Activated T-helper 2 cell treated with anti-CD3 and anti-CD28 coated beads, Interferon-gamma antibody, Interleukin-2, Interleukin-4, amounts not matched to agents 10 μg/mL and 5 μg/mL and 100 μg/mL, durations not matched to agents 14 hours and 24 hours and 36 hours (primary cell): ENCODE results near the gene CAMTA1. TPM values are rescaled to one million over a fixed set of nuclear protein-coding genes. Genes with fewer than 3 reads are reported as not detected.

Experiments
- DNase-seq: peaks from one replicate; pipeline ENCODE4 v3.0.0; 2021; ENCODE audit warnings: low spot score
- H3K27ac Mint-ChIP-seq: one replicate; pipeline ENCODE4 v1.8.0; 2021; ENCODE audit warnings: mixed read lengths
- H3K27me3 Mint-ChIP-seq: one replicate; pipeline ENCODE4 v1.8.0; 2021; ENCODE audit warnings: low read depth, mixed read lengths
- H3K36me3 Mint-ChIP-seq: one replicate; pipeline ENCODE4 v1.8.0; 2021; ENCODE audit warnings: low read depth, mixed read lengths
- H3K4me1 Mint-ChIP-seq: one replicate; pipeline ENCODE4 v1.8.0; 2021; ENCODE audit warnings: low read depth, mixed read lengths
- H3K4me3 Mint-ChIP-seq: one replicate; pipeline ENCODE4 v1.8.0; 2021; ENCODE audit warnings: low read depth, mild to moderate bottlenecking, moderate library complexity, mixed read lengths
- H3K9me3 Mint-ChIP-seq: one replicate; pipeline ENCODE4 v1.8.0; 2021; ENCODE audit warnings: mixed read lengths
- intact Hi-C: fragments of 100-400 bp; cut with micrococcal nuclease; formaldehyde crosslinking; loops from one replicate; pipeline ENCODE4 v1.15.1; 2023
- total RNA-seq: library from RNA; stranded (reverse); gene quantifications from 2 replicates; pipeline ENCODE4 v1.2.3, GENCODE V29; 2022

The CAMTA1 gene
- total RNA-seq, 1 donor from 2014 or later, result 62.9 TPM

GRCh38 chr1:7507285-7508019 is 722.2 kb downstream of the CAMTA1 start:
- no peaks in the 10 kb centered on the region for H3K9me3 Mint-ChIP-seq
- no peak overlapping the region for H3K27ac Mint-ChIP-seq
- no peaks in the 10 kb centered on the region for H3K4me1 Mint-ChIP-seq
- no peak for DNase-seq
- intact Hi-C loops, result no loop called here
- H3K36me3 Mint-ChIP-seq, result no peaks in the 10 kb centered on the region
- H3K4me3 Mint-ChIP-seq, result no peak overlapping the region
- no peaks in the 10 kb centered on the region for H3K27me3 Mint-ChIP-seq

GRCh38 chr1:7508052-7508933 is 723.0 kb downstream of the CAMTA1 start:
- intact Hi-C loops, result no loop called here
- Mint-ChIP-seq H3K9me3 (no peaks in the 10 kb centered on the region), H3K27ac (no peak overlapping the region), H3K4me3 (no peak overlapping the region), H3K27me3 (no peaks in the 10 kb centered on the region), H3K4me1 (no peaks in the 10 kb centered on the region), H3K36me3 (no peaks in the 10 kb centered on the region)
- no peak for DNase-seq

- Mint-ChIP-seq H3K9me3 (no peaks in the 10 kb centered on the region), H3K27me3 (no peaks in the 10 kb centered on the region), H3K27ac (no peak overlapping the region), H3K36me3 (no peaks in the 10 kb centered on the region), H3K4me3 (no peak overlapping the region), H3K4me1 (no peaks in the 10 kb centered on the region)
- DNase-seq, result no peak
- intact Hi-C loops, result no loop called here
Measured at GRCh38 chr1:7508934-7509519, 723.8 kb downstream of the CAMTA1 start.

GRCh38 chr1:7509598-7509997 is 724.3 kb downstream of the CAMTA1 start:
- Mint-ChIP-seq H3K27ac (no peak overlapping the region), H3K4me1 (no peaks in the 10 kb centered on the region), H3K9me3 (no peaks in the 10 kb centered on the region), H3K27me3 (no peaks in the 10 kb centered on the region), H3K4me3 (no peak overlapping the region), H3K36me3 (no peaks in the 10 kb centered on the region)
- no peak for DNase-seq
- intact Hi-C loops, result no loop called here

- no peaks in the 10 kb centered on the region for H3K36me3 Mint-ChIP-seq
- no peaks in the 10 kb centered on the region for H3K4me1 Mint-ChIP-seq
- H3K27ac Mint-ChIP-seq, result no peak overlapping the region
- H3K4me3 Mint-ChIP-seq, result no peak overlapping the region
- no peak for DNase-seq
- intact Hi-C loops, result no loop called here
- no peaks in the 10 kb centered on the region for H3K27me3 Mint-ChIP-seq
- no peaks in the 10 kb centered on the region for H3K9me3 Mint-ChIP-seq
Measured at GRCh38 chr1:7510389-7510931, 725.2 kb downstream of the CAMTA1 start.

- H3K27ac Mint-ChIP-seq, result no peak overlapping the region
- H3K4me3 Mint-ChIP-seq, result no peak overlapping the region
- no peaks in the 10 kb centered on the region for H3K9me3 Mint-ChIP-seq
- H3K36me3 Mint-ChIP-seq, result no peaks in the 10 kb centered on the region
- no peaks in the 10 kb centered on the region for H3K4me1 Mint-ChIP-seq
- H3K27me3 Mint-ChIP-seq, result no peaks in the 10 kb centered on the region
- intact Hi-C loops, result loop anchor here (1.0 kb wide), 1 partner anchor 28 kb away; no protein-coding TSS in a partner anchor
- DNase-seq, result no peak
Measured at GRCh38 chr1:7511381-7511780, 726.1 kb downstream of the CAMTA1 start.

GRCh38 chr1:7513081-7513480 is 727.8 kb downstream of the CAMTA1 start:
- Mint-ChIP-seq H3K36me3 (no peaks in the 10 kb centered on the region), H3K4me3 (no peak overlapping the region), H3K4me1 (no peaks in the 10 kb centered on the region), H3K27me3 (no peaks in the 10 kb centered on the region), H3K27ac (no peak overlapping the region), H3K9me3 (no peaks in the 10 kb centered on the region)
- intact Hi-C loops, result no loop called here
- no peak for DNase-seq

- Mint-ChIP-seq H3K4me1 (no peaks in the 10 kb centered on the region), H3K9me3 (no peaks in the 10 kb centered on the region), H3K36me3 (no peaks in the 10 kb centered on the region), H3K27ac (no peak overlapping the region), H3K4me3 (no peak overlapping the region), H3K27me3 (peaks cover 3% of the 10 kb centered on the region)
- DNase-seq, result no peak
- intact Hi-C loops, result no loop called here
Measured at GRCh38 chr1:7515175-7515574, 729.9 kb downstream of the CAMTA1 start.

GRCh38 chr1:7515904-7516303 is 730.6 kb downstream of the CAMTA1 start:
- intact Hi-C loops, result no loop called here
- Mint-ChIP-seq H3K27me3 (peaks cover 3% of the 10 kb centered on the region), H3K9me3 (peaks cover 3% of the 10 kb centered on the region), H3K4me3 (no peak overlapping the region), H3K4me1 (no peaks in the 10 kb centered on the region), H3K36me3 (no peaks in the 10 kb centered on the region), H3K27ac (no peak overlapping the region)
- no peak for DNase-seq

- Mint-ChIP-seq H3K4me1 (no peaks in the 10 kb centered on the region), H3K27ac (no peak overlapping the region), H3K4me3 (no peak overlapping the region), H3K9me3 (peaks cover 4% of the 10 kb centered on the region), H3K27me3 (peaks cover 3% of the 10 kb centered on the region), H3K36me3 (no peaks in the 10 kb centered on the region)
- intact Hi-C loops, result no loop called here
- no peak for DNase-seq
Measured at GRCh38 chr1:7516341-7516740, 731.1 kb downstream of the CAMTA1 start.

- no peak overlapping the region for H3K4me3 Mint-ChIP-seq
- H3K9me3 Mint-ChIP-seq, result peaks cover 4% of the 10 kb centered on the region
- H3K4me1 Mint-ChIP-seq, result no peaks in the 10 kb centered on the region
- H3K36me3 Mint-ChIP-seq, result no peaks in the 10 kb centered on the region
- no peak overlapping the region for H3K27ac Mint-ChIP-seq
- DNase-seq, result no peak
- H3K27me3 Mint-ChIP-seq, result peaks cover 3% of the 10 kb centered on the region
- intact Hi-C loops, result no loop called here
Measured at GRCh38 chr1:7516929-7517328, 731.7 kb downstream of the CAMTA1 start.

GRCh38 chr1:7517611-7518330 is 732.5 kb downstream of the CAMTA1 start:
- Mint-ChIP-seq H3K36me3 (no peaks in the 10 kb centered on the region), H3K9me3 (peaks cover 4% of the 10 kb centered on the region), H3K27me3 (peaks cover 3% of the 10 kb centered on the region), H3K27ac (no peak overlapping the region), H3K4me1 (no peaks in the 10 kb centered on the region), H3K4me3 (no peak overlapping the region)
- intact Hi-C loops, result no loop called here
- DNase-seq, result no peak
